Ureter (tissue), 1 donor: ENCODE data around the gene IL1RAPL2. TPM values are rescaled to one million over a fixed set of nuclear protein-coding genes. Genes with fewer than 3 reads are reported as not detected.

Experiments
- DNase-seq: peaks from one replicate; pipeline ENCODE4 v3.0.0-alpha.2; 2020; ENCODE audit warnings: low spot score
- total RNA-seq: library from RNA; stranded (reverse); gene quantifications from one replicate; pipeline ENCODE4 v1.2.4, GENCODE V29; 2023
- donor health status: DM: yes; HTN: yes; CAD: no.

Gene IL1RAPL2
- total RNA-seq, 1 donor from 2014 or later = 8.3 TPM

DNA sequence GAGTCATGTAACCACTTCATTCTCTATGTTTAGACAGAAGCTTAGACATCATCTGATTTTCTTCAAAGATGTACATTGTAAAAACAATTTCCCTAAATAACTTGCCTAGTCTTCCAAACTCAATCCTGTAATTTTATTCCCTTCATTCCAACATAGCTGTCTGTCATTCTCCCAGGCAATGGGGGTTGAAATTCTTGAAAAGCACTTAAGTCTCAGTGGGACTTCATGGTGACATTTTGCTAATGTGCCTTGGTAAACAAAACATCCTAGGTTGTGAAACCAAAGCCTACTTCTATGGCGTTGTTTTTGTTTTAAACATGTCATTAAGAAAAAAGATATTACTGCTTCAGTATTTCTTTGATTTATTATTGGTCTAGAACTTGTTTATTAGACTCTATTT is 1134.3 kb downstream of the IL1RAPL2 start:
- DNase-seq = no peak

GRCh38 chrX:105701310-105702052 is 1135.5 kb downstream of the IL1RAPL2 start:
- DNase-seq = no peak

- DNase-seq = no peak
Observed at GRCh38 chrX:105703876-105704275, 1137.9 kb downstream of the IL1RAPL2 start.

GRCh38 chrX:105706041-105706440 is 1140.0 kb downstream of the IL1RAPL2 start:
- DNase-seq = no peak

DNA sequence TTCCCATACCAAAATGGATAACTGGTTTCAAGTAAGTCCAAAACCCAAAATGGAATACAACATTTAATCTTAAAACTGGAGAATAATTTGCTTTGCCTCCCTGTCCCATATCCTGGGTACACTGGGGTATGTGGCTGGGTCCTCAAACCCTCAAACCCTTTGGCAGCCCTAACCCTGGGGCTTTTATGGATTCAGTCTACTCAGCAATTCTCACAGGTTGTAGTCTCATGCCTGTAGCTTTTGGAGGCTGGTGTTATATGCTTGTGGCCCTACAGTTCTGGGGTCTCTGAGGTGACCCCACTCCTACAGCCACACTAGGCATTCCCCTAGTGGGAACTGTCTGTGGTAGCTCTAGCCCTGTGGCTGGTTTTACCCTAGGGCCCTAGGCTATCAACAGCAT is 1145.8 kb downstream of the IL1RAPL2 start:
- DNase-seq = no peak

GRCh38 chrX:105715746-105716145 is 1149.7 kb downstream of the IL1RAPL2 start:
- DNase-seq = no peak

- DNase-seq = no peak
Observed at GRCh38 chrX:105723966-105724735, 1158.2 kb downstream of the IL1RAPL2 start.

- DNase-seq = no peak
Observed at GRCh38 chrX:105725228-105725627, 1159.2 kb downstream of the IL1RAPL2 start.

- DNase-seq = no peak
Observed at GRCh38 chrX:105738162-105738561, 1172.2 kb downstream of the IL1RAPL2 start.

GRCh38 chrX:105744291-105744690 is 1178.3 kb downstream of the IL1RAPL2 start:
- no peak for DNase-seq

GRCh38 chrX:105744946-105745345 is 1178.9 kb downstream of the IL1RAPL2 start:
- no peak for DNase-seq

GRCh38 chrX:105745863-105746262 is 1179.9 kb downstream of the IL1RAPL2 start:
- no peak for DNase-seq

- no peak for DNase-seq
Observed at GRCh38 chrX:105752338-105752956, 1186.4 kb downstream of the IL1RAPL2 start.

- DNase-seq = no peak
Observed at GRCh38 chrX:105753411-105753810, 1187.4 kb downstream of the IL1RAPL2 start.

DNA sequence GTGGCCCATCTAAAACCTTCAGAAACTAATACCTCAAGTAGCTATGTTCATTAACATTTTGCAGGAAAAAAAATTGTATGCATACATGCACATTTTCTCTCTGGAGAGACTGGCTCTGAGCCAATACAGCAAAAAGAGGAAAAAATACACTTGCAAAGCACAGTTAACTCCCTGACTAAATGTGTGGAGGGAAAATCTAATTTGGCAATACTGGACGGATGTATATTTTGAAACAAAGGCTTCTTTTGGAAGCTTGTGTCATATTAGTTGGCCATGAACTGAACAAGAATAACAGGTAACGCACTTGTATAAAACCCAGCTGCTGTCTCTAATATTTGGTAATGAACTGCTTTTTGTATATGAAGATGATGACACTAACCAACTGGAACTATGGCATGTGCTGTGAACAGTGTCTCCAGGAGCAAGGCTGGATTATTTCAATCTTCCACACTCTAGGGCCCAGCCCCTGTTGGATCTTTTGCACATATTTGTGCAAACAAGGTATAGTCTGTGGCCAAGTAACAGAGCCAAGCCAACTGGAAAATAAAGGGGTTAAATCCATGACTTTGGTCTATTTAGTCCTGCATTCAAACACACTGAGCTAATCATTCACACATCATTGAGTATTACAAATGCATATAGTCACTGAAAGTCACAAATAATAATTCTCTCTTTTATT is 1188.4 kb downstream of the IL1RAPL2 start:
- DNase-seq = no peak

DNA sequence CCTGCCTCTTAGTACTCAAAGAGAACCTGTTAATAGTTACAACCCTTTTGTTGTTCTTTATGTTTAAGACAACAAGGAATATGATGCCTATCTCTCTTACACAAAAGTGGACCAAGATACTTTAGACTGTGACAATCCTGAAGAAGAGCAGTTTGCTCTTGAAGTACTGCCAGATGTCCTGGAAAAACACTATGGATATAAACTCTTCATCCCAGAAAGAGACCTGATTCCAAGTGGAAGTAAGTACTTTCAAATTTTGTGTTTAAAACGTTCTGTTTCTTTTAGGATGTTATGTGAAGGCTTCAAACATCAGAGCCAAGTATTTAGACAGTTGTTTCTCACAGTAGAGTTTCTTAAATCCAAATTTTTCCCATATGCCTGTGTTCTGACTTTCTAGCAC is 1189.1 kb downstream of the IL1RAPL2 start:
- DNase-seq = no peak

DNA sequence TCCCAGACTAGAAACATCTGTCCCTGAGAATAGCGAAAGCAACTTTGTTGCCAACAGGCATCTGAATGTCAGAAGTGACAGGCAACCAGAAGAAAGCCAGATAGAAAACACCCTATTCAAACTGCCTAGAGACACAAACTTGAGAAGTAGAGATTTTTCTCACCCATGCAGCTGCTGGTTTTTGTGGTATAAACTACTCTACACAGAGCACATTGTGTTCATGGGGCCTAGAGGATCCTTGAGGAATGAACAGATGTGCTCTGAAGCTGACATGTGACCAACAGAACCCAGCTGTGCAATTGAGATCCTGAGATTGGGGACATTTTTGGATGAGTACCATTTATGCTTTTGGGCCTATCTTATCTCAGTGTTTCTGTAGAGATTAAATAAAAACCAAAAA is 1192.8 kb downstream of the IL1RAPL2 start:
- DNase-seq = no peak

DNA sequence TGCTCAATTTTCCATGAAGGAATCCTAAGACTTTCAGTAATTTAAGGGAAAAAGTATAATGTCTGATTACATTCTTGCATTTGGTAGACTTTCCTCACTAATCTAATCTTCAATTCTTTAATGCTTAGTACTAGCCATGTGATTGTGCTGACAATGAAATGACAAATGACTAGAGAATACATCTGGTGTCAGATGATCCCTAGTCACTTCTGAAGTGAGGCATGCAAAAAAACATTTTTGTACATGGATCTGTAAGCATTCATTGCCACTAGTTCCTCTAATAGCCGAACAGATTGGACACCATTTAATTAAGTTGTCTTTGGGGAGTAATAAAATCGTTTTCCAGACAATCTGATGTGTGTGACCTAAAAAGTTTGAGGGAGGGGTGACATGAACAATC is 1193.6 kb downstream of the IL1RAPL2 start:
- DNase-seq = no peak

GRCh38 chrX:105765691-105766090 is 1199.7 kb downstream of the IL1RAPL2 start:
- DNase-seq = no peak

DNA sequence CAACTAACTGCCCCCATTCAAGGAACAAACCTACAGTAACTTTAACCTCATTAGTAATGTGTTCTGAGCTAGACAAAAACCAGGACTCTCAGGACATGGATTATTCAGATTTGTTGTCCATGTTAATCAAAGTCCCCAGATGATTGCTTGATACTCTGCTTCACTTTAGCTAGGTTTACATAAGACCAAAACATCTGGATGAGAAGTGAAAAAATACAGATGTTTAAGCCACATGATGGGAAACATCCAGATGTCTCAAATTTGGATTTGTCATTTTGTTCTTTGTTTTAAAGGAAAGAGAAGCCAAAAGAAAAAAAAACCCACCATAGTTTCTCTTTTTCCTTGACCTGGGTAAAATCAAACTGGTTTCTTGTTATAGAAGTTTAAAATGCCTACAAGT is 1207.8 kb downstream of the IL1RAPL2 start:
- no peak for DNase-seq

DNA sequence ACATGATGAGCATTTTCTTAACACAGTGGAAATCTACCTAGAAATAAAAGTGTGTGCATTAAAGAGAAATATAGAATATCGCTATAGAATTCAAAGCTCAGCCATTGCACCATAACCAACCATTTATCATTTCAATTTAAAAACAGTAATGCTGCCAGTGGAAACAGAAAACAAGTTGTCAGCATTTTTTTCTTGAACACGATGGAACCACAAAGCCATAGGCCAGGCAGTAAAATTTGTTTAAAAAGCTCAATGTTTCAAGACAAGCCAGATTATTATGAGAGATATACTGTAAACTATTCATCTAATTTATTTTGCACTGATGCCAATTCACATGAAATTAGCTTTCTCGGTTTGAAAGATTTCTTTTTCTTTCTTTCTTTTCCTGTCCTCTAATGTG is 1209.7 kb downstream of the IL1RAPL2 start:
- no peak for DNase-seq

- no peak for DNase-seq
Observed at GRCh38 chrX:105781804-105782203, 1215.8 kb downstream of the IL1RAPL2 start.
